Mesenchymal stem cell (in vitro differentiated cells and primary cell): ENCODE measurements around the gene PCDHGA1.
A peak's percentile ranks its signal among the peaks of the same experiment; 100 is the strongest.

Source experiments
- DNase-seq: peaks from one replicate; pipeline ENCODE4 v3.0.0-alpha.2; 2013
- H2AFZ ChIP-seq: one replicate; pipeline ENCODE4 v1.6.1; 2013; ENCODE audit warnings: low read depth, mild to moderate bottlenecking, control low read depth, inconsistent platforms, low read length, moderate library complexity
- H2AK5ac ChIP-seq: 2 replicates; pipeline ENCODE4 v1.6.1; 2013; ENCODE audit warnings: low read length, moderate library complexity, mild to moderate bottlenecking, inconsistent platforms; ENCODE audit not compliant: severe bottlenecking
- H2BK120ac ChIP-seq: one replicate; pipeline ENCODE4 v1.6.1; 2013; ENCODE audit warnings: low read depth, mild to moderate bottlenecking, inconsistent platforms, low read length, moderate library complexity
- H2BK12ac ChIP-seq, 2 experiments: one replicate each; pipeline ENCODE4 v1.6.1; 2013; ENCODE audit warnings: inconsistent platforms in 2 of 2, low read length in 2 of 2, mild to moderate bottlenecking in 2 of 2, moderate library complexity in 2 of 2, control low read depth in 1 of 2
- H2BK15ac ChIP-seq: one replicate; pipeline ENCODE4 v1.6.1; 2013; ENCODE audit warnings: mild to moderate bottlenecking, low read depth, inconsistent platforms; ENCODE audit not compliant: poor library complexity, severe bottlenecking
- H2BK5ac ChIP-seq: 2 replicates; pipeline ENCODE4 v1.6.1; 2013; ENCODE audit warnings: low read depth, mild to moderate bottlenecking, low read length, control low read depth, inconsistent platforms; ENCODE audit not compliant: poor library complexity, severe bottlenecking
- H3K14ac ChIP-seq, 2 experiments: one replicate each; pipeline ENCODE4 v1.6.1; 2013; ENCODE audit warnings: inconsistent platforms in 2 of 2, low read length in 2 of 2, control low read depth in 1 of 2, mild to moderate bottlenecking in 1 of 2, moderate library complexity in 1 of 2
- H3K18ac ChIP-seq, 2 experiments: one replicate each; pipeline ENCODE4 v1.6.1; 2013; ENCODE audit warnings: inconsistent platforms in 2 of 2, low read length in 2 of 2, control low read depth in 1 of 2, low read depth in 1 of 2, mild to moderate bottlenecking in 1 of 2
- H3K23ac ChIP-seq, 2 experiments: one replicate each; pipeline ENCODE4 v1.6.1; 2013; ENCODE audit warnings: inconsistent platforms in 2 of 2, low read length in 2 of 2, mild to moderate bottlenecking in 2 of 2, moderate library complexity in 2 of 2, control low read depth in 1 of 2
- H3K27ac ChIP-seq: 2 replicates; pipeline ENCODE4 v1.5.1; 2013; ENCODE audit warnings: mild to moderate bottlenecking, moderate library complexity, low read length, control low read depth, inconsistent platforms; ENCODE audit not compliant: poor library complexity, severe bottlenecking
- H3K27me3 ChIP-seq, 2 experiments: 2 replicates each; pipeline versions ENCODE4 v1.6.1 to v1.7.0; 2013; ENCODE audit warnings: low read length in 2 of 2, mild to moderate bottlenecking in 2 of 2, moderate library complexity in 2 of 2, control low read depth in 1 of 2, inconsistent platforms in 1 of 2; ENCODE audit not compliant: control insufficient read depth in 1 of 2, insufficient read depth in 1 of 2
- H3K36me3 ChIP-seq, 2 experiments: 2 replicates each; pipeline versions ENCODE4 v1.6.1 to v1.7.0; 2013; ENCODE audit warnings: low read length in 2 of 2, control low read depth in 1 of 2, inconsistent platforms in 1 of 2, low read depth in 1 of 2, mild to moderate bottlenecking in 1 of 2; ENCODE audit not compliant: insufficient read depth in 2 of 2, control insufficient read depth in 1 of 2
- H3K4ac ChIP-seq, 2 experiments: one replicate each; pipeline ENCODE4 v1.6.1; 2013; ENCODE audit warnings: inconsistent platforms in 2 of 2, low read length in 2 of 2, mild to moderate bottlenecking in 2 of 2, moderate library complexity in 2 of 2, control low read depth in 1 of 2, low read depth in 1 of 2
- H3K4me1 ChIP-seq: 2 replicates; pipeline ENCODE4 v1.6.1; 2013; ENCODE audit warnings: low read depth, low read length, control low read depth; ENCODE audit not compliant: control insufficient read depth, insufficient read depth
- H3K4me2 ChIP-seq: 2 replicates; pipeline ENCODE4 v1.6.1; 2013; ENCODE audit warnings: low read length, mild to moderate bottlenecking, inconsistent platforms; ENCODE audit not compliant: poor library complexity, severe bottlenecking
- H3K4me3 ChIP-seq, 2 experiments: 2 replicates each; pipeline versions ENCODE4 v1.5.1 to v1.7.0; 2013; ENCODE audit warnings: low read length in 2 of 2, mild to moderate bottlenecking in 2 of 2, control low read depth in 1 of 2, low read depth in 1 of 2; ENCODE audit not compliant: insufficient read depth in 1 of 2
- H3K79me1 ChIP-seq: replicated peaks from 2 replicates; pipeline ENCODE4 v1.6.1; 2013; ENCODE audit warnings: mild to moderate bottlenecking, control low read depth, low read length, inconsistent platforms; ENCODE audit not compliant: poor library complexity, severe bottlenecking
- H3K9ac ChIP-seq: 2 replicates; pipeline ENCODE4 v1.7.0; 2013; ENCODE audit warnings: mild to moderate bottlenecking, low read length, moderate library complexity
- H3K9me3 ChIP-seq: 2 replicates; pipeline ENCODE4 v1.7.0; 2013; ENCODE audit warnings: mild to moderate bottlenecking, low read length; ENCODE audit not compliant: control insufficient read depth
- H4K8ac ChIP-seq: one replicate; pipeline ENCODE4 v1.6.1; 2013; ENCODE audit warnings: inconsistent platforms, mild to moderate bottlenecking, low read length, moderate library complexity
- H4K91ac ChIP-seq: one replicate; pipeline ENCODE4 v1.6.1; 2013; ENCODE audit warnings: mild to moderate bottlenecking, low read length, inconsistent platforms
- WGBS: methylation state at CpG from one replicate; pipeline ENCODE4 v1.1.7; 2013; ENCODE audit warnings: mixed read lengths; 5-methylcytosine and 5-hydroxymethylcytosine counted together

The PCDHGA1 gene

GRCh38 chr5:141523991-141524390 lies 193.7 kb downstream of the PCDHGA1 start:
- 91% methylated on average over 8 of the region's 8 CpGs for WGBS

DNA sequence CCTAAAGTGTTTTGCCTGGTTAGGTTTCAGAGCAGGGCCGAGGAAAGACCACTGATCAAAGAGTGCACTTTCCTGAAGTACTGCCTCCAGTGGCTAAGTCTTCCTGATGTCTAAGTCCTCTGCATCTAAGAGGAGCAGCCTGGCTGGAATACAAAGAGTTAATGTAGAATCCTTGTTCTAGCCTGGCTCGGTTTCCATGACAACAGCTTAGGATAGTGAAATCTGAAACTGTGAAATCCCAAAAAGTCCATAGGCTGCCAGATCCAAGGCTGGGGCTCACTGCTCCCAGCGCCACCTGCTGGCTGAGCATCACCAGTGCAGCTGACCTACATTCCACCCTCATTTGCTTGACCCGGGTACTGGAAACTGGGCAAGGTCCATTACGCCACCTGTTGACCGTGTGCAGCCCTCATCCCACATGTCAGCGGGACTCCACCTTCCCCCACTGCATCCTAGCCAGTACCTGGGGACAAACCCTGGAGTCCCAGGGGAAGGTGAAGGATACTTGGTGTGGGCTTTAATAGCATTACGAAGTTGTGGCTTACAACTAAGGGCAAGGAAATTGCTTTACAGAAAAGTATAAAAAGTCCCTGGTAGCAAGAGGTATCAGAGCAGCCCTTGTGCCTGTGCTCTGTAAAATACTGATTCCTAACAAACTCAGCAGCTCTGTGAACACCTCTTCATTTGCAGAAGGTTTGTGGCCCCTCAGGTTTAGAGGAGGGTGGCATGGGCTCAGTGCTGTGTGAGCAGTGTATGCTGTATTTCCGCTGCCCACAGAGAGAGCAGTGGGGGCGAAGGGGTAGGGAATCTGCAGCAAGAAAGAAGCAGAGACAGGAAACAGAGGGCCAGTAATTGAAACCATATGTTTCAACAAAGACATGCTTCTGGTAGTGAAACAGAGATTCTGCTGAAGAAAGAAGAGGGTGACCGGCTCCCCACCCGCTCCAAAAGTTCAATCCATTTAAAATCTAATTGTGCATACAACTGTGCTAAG lies 194.6 kb downstream of the PCDHGA1 start:
- H3K27me3 ChIP-seq = no peaks in the 10 kb centered on the region
- H2BK12ac ChIP-seq = peak overlapping the region; percentile 51 to 69
- DNase-seq = peak; percentile 98
- no peak overlapping the region for H2BK120ac ChIP-seq
- no peak overlapping the region for H4K8ac ChIP-seq
- 25% methylated on average over 9 of the region's 12 CpGs for WGBS
- no peaks in the 10 kb centered on the region for H3K9me3 ChIP-seq
- H3K4me1 ChIP-seq = peaks cover 20% of the 10 kb centered on the region
- peaks cover 18 to 36% of the 10 kb centered on the region in 2 experiments for H3K36me3 ChIP-seq
- peak overlapping the region in 1 of 2 experiments; percentile 85 for H3K18ac ChIP-seq
- peak overlapping the region; percentile 85 for H3K27ac ChIP-seq
- H3K4me3 ChIP-seq = peak overlapping the region in 1 of 2 experiments; percentile 65
- no peak overlapping the region for H3K23ac ChIP-seq
- peak overlapping the region in 1 of 2 experiments; percentile 53 for H3K14ac ChIP-seq
- H3K9ac ChIP-seq = peak overlapping the region; percentile 85
- H4K91ac ChIP-seq = peak overlapping the region; percentile 75
- H3K79me1 ChIP-seq = peaks cover 10% of the 10 kb centered on the region
- H2AFZ ChIP-seq = no peak overlapping the region
- H2BK5ac ChIP-seq = peak overlapping the region; percentile 3
- peak overlapping the region; percentile 19 for H2BK15ac ChIP-seq
- H3K4ac ChIP-seq = peak overlapping the region; percentile 37 to 79
- no peak overlapping the region for H3K4me2 ChIP-seq
- H2AK5ac ChIP-seq = peak overlapping the region; percentile 49

More at GRCh38 chr5:141523991-141524390, 193.7 kb downstream of the PCDHGA1 start:
- Histone ChIP-seq H2BK12ac (peak overlapping the region; percentile 69 to 93), H3K23ac (no peak overlapping the region), H3K27ac (peak overlapping the region; percentile 33), H3K36me3 (peaks cover 13 to 44% of the 10 kb centered on the region in 2 experiments), H2BK15ac (no peak overlapping the region), H3K4me3 (peak overlapping the region in 1 of 2 experiments; percentile 65), H2BK5ac (no peak overlapping the region), H2BK120ac (no peak overlapping the region), H3K9ac (peak overlapping the region; percentile 85), H4K8ac (no peak overlapping the region), H3K9me3 (no peaks in the 10 kb centered on the region), H3K14ac (peak overlapping the region in 1 of 2 experiments; percentile 44), H3K4me1 (peaks cover 16% of the 10 kb centered on the region), H2AFZ (no peak overlapping the region), H3K4me2 (no peak overlapping the region), H3K27me3 (no peaks in the 10 kb centered on the region), H2AK5ac (peak overlapping the region; percentile 15), H3K18ac (peak overlapping the region; percentile 61 to 72), H4K91ac (peak overlapping the region; percentile 6), H3K79me1 (peaks cover 14% of the 10 kb centered on the region), H3K4ac (peak overlapping the region; percentile 66 to 90)
- no peak for DNase-seq

- H2AFZ ChIP-seq = no peak overlapping the region
- H3K27me3 ChIP-seq = no peaks in the 10 kb centered on the region
- peaks cover 10% of the 10 kb centered on the region for H3K79me1 ChIP-seq
- no peaks in the 10 kb centered on the region for H3K9me3 ChIP-seq
- no peak overlapping the region for H3K14ac ChIP-seq
- peak overlapping the region in 1 of 2 experiments; percentile 81 for H2BK12ac ChIP-seq
- H3K36me3 ChIP-seq = peaks cover 18 to 36% of the 10 kb centered on the region in 2 experiments
- H2AK5ac ChIP-seq = no peak overlapping the region
- H3K18ac ChIP-seq = peak overlapping the region in 1 of 2 experiments; percentile 24
- WGBS = 78% methylated on average over 6 of the region's 7 CpGs
- H4K8ac ChIP-seq = peak overlapping the region; percentile 3
- no peak overlapping the region for H2BK15ac ChIP-seq
- peak overlapping the region; percentile 74 for H3K9ac ChIP-seq
- H3K23ac ChIP-seq = no peak overlapping the region
- no peak overlapping the region for H2BK5ac ChIP-seq
- H3K4ac ChIP-seq = peak overlapping the region in 1 of 2 experiments; percentile 17
- no peak overlapping the region for H3K4me2 ChIP-seq
- DNase-seq = no peak
- no peak overlapping the region for H4K91ac ChIP-seq
- H3K4me1 ChIP-seq = peaks cover 19% of the 10 kb centered on the region
- H3K27ac ChIP-seq = peak overlapping the region; percentile 85
- H2BK120ac ChIP-seq = no peak overlapping the region
- peak overlapping the region in 1 of 2 experiments; percentile 29 for H3K4me3 ChIP-seq
Observed at GRCh38 chr5:141525653-141526052, 195.3 kb downstream of the PCDHGA1 start.

GRCh38 chr5:141527426-141527825 lies 197.1 kb downstream of the PCDHGA1 start:
- Histone ChIP-seq H2AFZ (no peak overlapping the region), H3K18ac (no peak overlapping the region), H3K4me1 (peaks cover 18% of the 10 kb centered on the region), H2BK15ac (no peak overlapping the region), H2BK12ac (no peak overlapping the region), H2BK120ac (no peak overlapping the region), H3K4me2 (no peak overlapping the region), H3K9ac (peak overlapping the region; percentile 73), H3K36me3 (peaks cover 18 to 36% of the 10 kb centered on the region in 2 experiments), H3K23ac (no peak overlapping the region), H3K27me3 (no peaks in the 10 kb centered on the region), H3K27ac (no peak overlapping the region), H4K8ac (no peak overlapping the region), H3K9me3 (no peaks in the 10 kb centered on the region), H2AK5ac (no peak overlapping the region), H3K14ac (no peak overlapping the region), H3K4ac (no peak overlapping the region), H3K79me1 (peaks cover 12% of the 10 kb centered on the region), H2BK5ac (no peak overlapping the region), H3K4me3 (no peak overlapping the region), H4K91ac (no peak overlapping the region)
- no peak for DNase-seq
- WGBS = 77% methylated on average over 1 of the region's 1 CpG
